HepG2 (cell line): Measurements from ENCODE around the gene RABGGTA. TPM values are rescaled to one million over a fixed set of nuclear protein-coding genes. Genes with fewer than 3 reads are reported as not detected.
A peak's percentile ranks its signal among the peaks of the same experiment; 100 is the strongest.

Source experiments
- BORCS8-MEF2B ChIP-seq: sonication (generic); formaldehyde crosslinking; IDR thresholded peaks from 2 replicates; pipeline ENCODE4 v1.8.0; 2022; ENCODE audit warnings: mild to moderate bottlenecking, missing genetic modification reagents
- CSRNP1 ChIP-seq: sonication (generic); formaldehyde crosslinking; IDR thresholded peaks from 2 replicates; pipeline ENCODE4 v1.8.1; 2023; ENCODE audit warnings: mild to moderate bottlenecking, missing genetic modification reagents
- CTCF ChIP-seq: sonication (generic); formaldehyde crosslinking; IDR thresholded peaks from 2 replicates; pipeline ENCODE4 v1.5.0; 2020; ENCODE audit warnings: mild to moderate bottlenecking, missing genetic modification reagents, moderate library complexity
- DMAP1 ChIP-seq: IDR thresholded peaks from 2 replicates; pipeline ENCODE4 v1.6.1; 2016
- HCFC1 ChIP-seq: fragments of 150-350 bp; IDR thresholded peaks from 2 replicates; pipeline ENCODE4 v1.6.1; 2014; ENCODE audit warnings: low read depth, low read length
- MAFG ChIP-seq: sonication (generic); formaldehyde crosslinking; IDR thresholded peaks from 2 replicates; pipeline ENCODE4 v1.5.1; 2020; ENCODE audit warnings: mild to moderate bottlenecking, missing genetic modification reagents
- NFIC ChIP-seq: IDR thresholded peaks from 2 replicates; pipeline ENCODE4 v1.6.1; 2012; ENCODE audit warnings: mild to moderate bottlenecking, low read length, inconsistent platforms
- NFRKB ChIP-seq: fragments of 450-650 bp; IDR thresholded peaks from 2 replicates; pipeline ENCODE4 v1.6.1; 2017
- NR0B2 ChIP-seq: sonication (generic); formaldehyde crosslinking; IDR thresholded peaks from 2 replicates; pipeline ENCODE4 v1.4.0; 2020; ENCODE audit warnings: mild to moderate bottlenecking, missing genetic modification reagents
- PRMT3 ChIP-seq: sonication (generic); formaldehyde crosslinking; IDR thresholded peaks from 2 replicates; pipeline ENCODE4 v1.8.1; 2022; ENCODE audit warnings: low read depth, mild to moderate bottlenecking, moderate library complexity, missing genetic modification reagents, borderline replicate concordance
- SMAD3 ChIP-seq: sonication (generic); formaldehyde crosslinking; IDR thresholded peaks from 2 replicates; pipeline ENCODE4 v1.4.0; 2020; ENCODE audit warnings: missing genetic modification reagents
- YEATS2 ChIP-seq: sonication (generic); formaldehyde crosslinking; IDR thresholded peaks from 2 replicates; pipeline ENCODE4 v1.4.0; 2020; ENCODE audit warnings: missing genetic modification reagents, borderline replicate concordance
- ZBTB33 ChIP-seq: sonication (generic); formaldehyde crosslinking; IDR thresholded peaks from 2 replicates; pipeline ENCODE4 v1.4.0; 2020; ENCODE audit warnings: missing genetic modification reagents
- ZEB1 ChIP-seq: IDR thresholded peaks from 2 replicates; pipeline ENCODE4 v1.6.1; 2012; ENCODE audit warnings: mild to moderate bottlenecking, low read depth, inconsistent platforms; ENCODE audit not compliant: insufficient replicate concordance
- ZNF232 ChIP-seq: sonication (generic); formaldehyde crosslinking; IDR thresholded peaks from 2 replicates; pipeline ENCODE4 v1.4.0; 2020; ENCODE audit warnings: missing genetic modification reagents, borderline replicate concordance
- ZNF367 ChIP-seq: sonication (generic); formaldehyde crosslinking; IDR thresholded peaks from 2 replicates; pipeline ENCODE4 v1.4.0; 2020; ENCODE audit warnings: missing genetic modification reagents, borderline replicate concordance
- ZNF512B ChIP-seq: sonication (generic); formaldehyde crosslinking; IDR thresholded peaks from 2 replicates; pipeline ENCODE4 v1.5.1; 2020; ENCODE audit warnings: missing genetic modification reagents, mild to moderate bottlenecking, borderline replicate concordance
- ZNF530 ChIP-seq: sonication (generic); formaldehyde crosslinking; IDR thresholded peaks from 2 replicates; pipeline ENCODE4 v1.5.0; 2020; ENCODE audit warnings: low read depth, mild to moderate bottlenecking, missing genetic modification reagents
- ZNF761 ChIP-seq: sonication (generic); formaldehyde crosslinking; conservative IDR thresholded peaks from 2 replicates; pipeline ENCODE4 v1.4.0; 2020; ENCODE audit warnings: mild to moderate bottlenecking, missing genetic modification reagents
- ZNF891 ChIP-seq: sonication (generic); formaldehyde crosslinking; IDR thresholded peaks from 2 replicates; pipeline ENCODE4 v1.5.0; 2020; ENCODE audit warnings: mild to moderate bottlenecking, missing genetic modification reagents
- polyA plus RNA-seq, 8 experiments: library from polyadenylated mRNA; depleted of rRNA in 3 of 8; stranded (reverse) in 7 of 8; unstranded in 1 of 8; fragments of >200 nt; fragmentation: Illumina TruSeq in 4 of 8; extraction: Trizol in 4 of 8; gene quantifications; 2 replicates each; pipeline versions ENCODE4 v1.2.1 to v1.2.3, GENCODE V29; 2011 to 2016; ENCODE audit warnings: low read depth in 4 of 8, missing spikeins in 1 of 8, mixed read lengths in 1 of 8; ENCODE audit not compliant: insufficient read depth in 1 of 8
- total RNA-seq, 5 experiments: library from RNA; depleted of rRNA; stranded (reverse); fragments of >200 nt; fragmentation: Illumina TruSeq; extraction: Trizol; gene quantifications; 2 replicates each; pipeline ENCODE4 v1.2.3, GENCODE V29; 2016; ENCODE audit warnings: low read depth in 1 of 5

The RABGGTA gene
- total and polyA plus RNA-seq, 2 of the 13 experiments (the other 11 are each of a cell fraction or from before 2014, with no cell fraction given): 57.9 to 90.8 TPM

- peak; percentile 56 for TF ChIP-seq ZBTB33 (CRISPR knock-in tag)
- peak; percentile 98 for TF ChIP-seq SMAD3 (CRISPR knock-in tag)
- TF ChIP-seq ZNF512B (CRISPR knock-in tag): no peak; the same call in 1 of the 2 replicates
- TF ChIP-seq DMAP1 (CRISPR knock-in tag): peak; percentile 97
- TF ChIP-seq CTCF (CRISPR knock-in tag): peak; percentile 99
- no peak for TF ChIP-seq PRMT3 (CRISPR knock-in tag)
- no peak for TF ChIP-seq ZNF530
- peak; percentile 92 for TF ChIP-seq BORCS8-MEF2B (CRISPR knock-in tag)
- TF ChIP-seq ZNF232: peak; percentile 49; the same call in 1 of the 2 replicates
- TF ChIP-seq NR0B2 (CRISPR knock-in tag): 0 out of 2 replicates have a peak, but pooled peaks have one; percentile 50
- peak; percentile 18; the same call in 1 of the 2 replicates for TF ChIP-seq CSRNP1 (CRISPR knock-in tag)
- TF ChIP-seq ZNF367 (CRISPR knock-in tag): no peak
- TF ChIP-seq ZNF761 (CRISPR knock-in tag): peak; percentile 96
- no peak for TF ChIP-seq NFIC
- TF ChIP-seq NFRKB: no peak
- peak; percentile 65; the same call in 1 of the 2 replicates for TF ChIP-seq ZNF891 (CRISPR knock-in tag)
- no peak for TF ChIP-seq MAFG (CRISPR knock-in tag)
- no peak; the same call in 1 of the 2 replicates for TF ChIP-seq HCFC1
- TF ChIP-seq ZEB1: no peak
- TF ChIP-seq YEATS2 (CRISPR knock-in tag): peak; percentile 93
Measured at GRCh38 chr14:24307575-24308341, 36.4 kb upstream of the RABGGTA start, which contains the start of gene CIDEB (continued).
